ENCODE data around the gene FNDC7. TPM values are rescaled to one million over a fixed set of nuclear protein-coding genes. Genes with fewer than 3 reads are reported as not detected.

The FNDC7 gene
- total and polyA plus RNA-seq, 9 of the 15 experiments (the other 6 are each of a cell fraction or from before 2014, with no cell fraction given): not detected

- 0 out of 2 replicates have a peak, but pooled peaks have one; percentile 17 for TF ChIP-seq ZNF407 (IDR thresholded peaks at IDR 0.05; ENCODE audit: low read depth)
- peak; percentile 92 for TF ChIP-seq CHD4 (IDR thresholded peaks at IDR 0.05; ENCODE audit: insufficient read depth, insufficient replicate concordance, low read depth, low read length, poor library complexity, severe bottlenecking)
- peak; percentile 34 for TF ChIP-seq ARHGAP35 (IDR thresholded peaks at IDR 0.05; ENCODE audit: partially characterized antibody)
- TF ChIP-seq RUNX1 (IDR thresholded peaks at IDR 0.05; ENCODE audit: low read depth): 0 out of 2 replicates have a peak, but pooled peaks have one; percentile 11
- 0 out of 2 replicates have a peak, but pooled peaks have one; percentile 7 for TF ChIP-seq MITF (IDR thresholded peaks at IDR 0.05)
- TF ChIP-seq CEBPG (CRISPR knock-in tag; IDR thresholded peaks at IDR 0.05): no peak
- no peak for TF ChIP-seq CEBPG (tag; conservative IDR thresholded peaks at IDR 0.05 in 1 of 2, IDR thresholded peaks at IDR 0.05 in 1 of 2)
- TF ChIP-seq CBX5 (IDR thresholded peaks at IDR 0.05; ENCODE audit: borderline replicate concordance, low read depth): no peak
- TF ChIP-seq STAT5A (IDR thresholded peaks at IDR 0.05; ENCODE audit: borderline replicate concordance, low read length): no peak
- TF ChIP-seq SMARCC2 (IDR thresholded peaks at IDR 0.05; ENCODE audit: low read depth): 0 out of 2 replicates have a peak, but pooled peaks have one; percentile 19
- peak; percentile 74; the same call in 1 of the 2 replicates for TF ChIP-seq HIVEP1 (CRISPR knock-in tag; IDR thresholded peaks at IDR 0.05)
- TF ChIP-seq CTCFL (IDR thresholded peaks at IDR 0.05; ENCODE audit: borderline replicate concordance, insufficient read depth, low read depth, low read length, poor library complexity, severe bottlenecking): no peak
- 0 out of 2 replicates have a peak, but pooled peaks have one; percentile 19 for TF ChIP-seq HES1 (IDR thresholded peaks at IDR 0.05; ENCODE audit: low read depth)
- peak; percentile 77 for TF ChIP-seq ZSCAN29 (IDR thresholded peaks at IDR 0.05)
- TF ChIP-seq CBX1 (IDR thresholded peaks at IDR 0.05; ENCODE audit: low read depth): no peak
- TF ChIP-seq CBFA2T2 (conservative IDR thresholded peaks at IDR 0.05): no peak
- no peak for TF ChIP-seq NFIX (CRISPR knock-in tag; IDR thresholded peaks at IDR 0.05; ENCODE audit: low read depth)
Measured at GRCh38 chr1:108745980-108746381, 33.3 kb downstream of the FNDC7 start (continued).
